ENCODE data around the gene BDKRB2.

Gene BDKRB2

GRCh38 chr14:96270565-96271420 lies 66.2 kb downstream of the BDKRB2 start:
- DNase-seq (ENCODE audit: low spot score): no peak

DNA sequence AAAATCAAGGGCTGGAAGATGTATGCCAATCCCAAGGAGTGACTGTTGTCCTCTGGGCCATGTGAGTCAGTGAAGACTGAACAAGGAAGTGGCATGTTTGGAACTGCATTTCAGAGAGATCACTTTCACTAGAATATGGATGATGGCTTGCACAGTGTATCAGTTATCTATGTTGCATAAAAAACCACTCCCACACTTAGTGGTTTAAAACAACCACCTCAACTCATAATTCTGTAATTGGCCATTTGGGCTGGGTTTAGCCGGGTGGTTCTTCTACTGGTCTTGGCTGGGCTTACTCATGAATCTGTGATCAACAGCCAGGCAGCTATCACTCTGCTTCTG lies 66.8 kb downstream of the BDKRB2 start:
- no peak for DNase-seq (ENCODE audit: low spot score)

DNA sequence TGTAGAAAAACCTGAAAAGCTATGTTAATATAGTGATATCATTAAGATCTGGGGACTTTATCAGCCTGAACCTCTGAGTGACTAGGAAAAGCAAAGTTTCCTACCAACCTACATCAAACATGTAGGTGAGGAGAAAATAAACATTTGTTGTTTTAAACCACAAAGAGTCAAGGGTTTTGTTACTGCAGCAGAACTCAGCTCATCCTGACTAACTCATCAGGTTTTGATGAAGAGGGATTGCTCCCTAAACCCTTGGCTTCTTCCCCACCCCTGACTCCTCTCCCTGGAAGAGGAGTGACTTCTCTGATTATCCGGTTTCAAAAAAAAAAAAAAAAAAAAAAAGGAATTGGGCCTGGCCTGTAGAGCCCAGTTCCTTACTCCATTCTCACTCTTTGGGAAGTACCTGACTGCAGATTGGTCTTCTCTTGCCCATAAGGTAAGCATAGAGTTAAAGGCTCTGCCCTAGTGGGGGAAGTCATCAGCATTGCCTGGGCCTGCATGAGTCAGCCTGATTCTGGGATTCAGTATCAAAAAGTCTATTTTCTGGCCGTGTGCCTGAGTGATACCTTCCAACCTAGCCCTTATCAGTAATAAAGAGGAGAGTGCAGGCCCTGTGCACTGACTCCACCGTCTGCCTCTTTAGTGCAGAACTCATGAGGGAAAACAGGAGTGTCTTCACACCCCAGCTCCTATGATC lies 68.3 kb downstream of the BDKRB2 start:
- no peak for DNase-seq (ENCODE audit: low spot score)

GRCh38 chr14:96273629-96274028 lies 69.0 kb downstream of the BDKRB2 start:
- DNase-seq (ENCODE audit: low spot score): no peak

GRCh38 chr14:96274122-96274521 lies 69.5 kb downstream of the BDKRB2 start:
- DNase-seq (ENCODE audit: low spot score): no peak

- no peak for DNase-seq (ENCODE audit: low spot score)
These were observed 69.9 kb downstream of the BDKRB2 start for GRCh38 chr14:96274543-96274942.

DNA sequence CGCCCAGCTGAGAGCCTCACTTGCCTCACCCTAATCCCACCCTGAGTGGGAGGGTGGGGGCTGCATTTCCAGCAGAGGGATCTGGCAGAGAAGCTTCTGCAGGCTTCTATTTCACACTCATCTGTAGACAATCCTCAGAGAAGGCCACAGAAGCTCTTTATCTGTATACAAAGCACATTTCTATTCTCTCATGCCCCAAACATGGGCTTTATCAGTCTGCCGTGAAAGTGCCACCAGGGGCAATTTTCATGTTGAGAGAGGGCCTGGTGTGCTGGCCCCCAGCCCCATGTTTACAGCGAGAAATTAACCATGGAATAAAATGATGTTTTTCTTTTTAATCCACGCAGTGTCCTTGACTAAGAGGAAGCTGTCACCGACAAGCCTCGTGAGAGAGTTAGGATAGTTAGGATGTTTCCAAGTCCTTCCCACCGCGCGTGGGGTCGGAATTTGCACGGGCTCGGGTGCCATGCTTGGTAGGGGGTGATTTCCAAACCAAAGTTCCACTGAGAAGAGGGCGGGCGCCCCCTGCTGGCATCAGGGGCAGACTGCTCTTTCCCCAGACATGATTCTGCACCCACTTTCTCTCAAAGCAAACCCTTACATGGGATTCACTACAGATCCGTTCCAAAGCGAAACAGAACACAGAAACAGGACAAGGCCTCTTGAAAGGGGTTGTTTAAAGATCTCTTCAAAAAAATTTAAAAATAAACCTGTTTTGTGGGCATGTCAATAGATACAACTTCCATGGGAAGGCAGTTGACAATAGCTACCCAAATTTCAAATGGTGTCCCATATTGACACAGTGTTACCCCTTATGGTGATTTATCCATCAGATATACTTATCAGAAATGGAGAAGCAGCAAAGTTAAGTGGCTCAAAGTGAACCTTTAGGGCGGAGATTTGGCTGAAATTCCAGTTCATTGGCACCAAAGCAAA lies 70.8 kb downstream of the BDKRB2 start:
- peak; percentile 69 for DNase-seq (ENCODE audit: low spot score)

- no peak for DNase-seq (ENCODE audit: low spot score)
These were observed 73.3 kb downstream of the BDKRB2 start for GRCh38 chr14:96277890-96278289.

DNA sequence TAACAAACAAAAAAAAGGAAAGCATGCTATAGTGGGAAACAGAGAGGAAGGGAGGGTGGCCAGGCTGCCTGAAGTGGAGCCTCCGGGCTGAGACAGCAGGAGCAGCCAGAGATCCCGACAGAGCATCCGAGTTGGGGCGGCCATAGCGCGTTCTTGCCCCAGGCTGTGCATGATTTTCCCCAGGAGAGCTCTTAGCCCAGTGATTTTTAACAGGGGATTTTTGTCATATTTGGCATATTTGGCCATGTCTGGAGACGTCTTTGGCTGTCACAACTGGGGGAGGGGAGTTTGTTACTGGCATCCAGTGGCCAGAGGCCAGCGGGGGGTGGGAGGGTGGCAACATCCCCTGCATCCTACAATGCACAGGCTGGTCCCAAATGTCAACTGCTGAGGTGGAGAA lies 74.9 kb downstream of the BDKRB2 start:
- DNase-seq (ENCODE audit: low spot score): no peak

DNA sequence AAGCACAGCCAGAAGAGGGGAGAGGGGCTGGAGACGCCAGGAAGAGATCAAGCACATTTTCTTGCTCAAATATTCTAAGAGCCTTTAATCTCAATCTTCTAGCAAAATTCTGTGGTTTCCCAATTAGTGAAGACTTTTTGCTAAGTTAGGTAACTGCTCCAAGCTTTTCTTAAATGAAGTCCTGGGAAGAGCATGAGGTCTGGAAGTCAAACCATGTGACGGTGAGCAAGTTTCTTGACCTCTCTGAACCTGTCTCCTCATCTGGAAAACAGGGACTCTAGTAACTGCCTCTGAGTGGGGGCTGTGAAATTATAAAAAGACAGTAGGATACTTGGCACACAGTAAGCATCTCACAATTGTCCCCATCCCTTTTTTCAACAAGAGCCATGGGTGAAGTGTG lies 75.5 kb downstream of the BDKRB2 start:
- DNase-seq (ENCODE audit: low spot score): no peak

GRCh38 chr14:96281486-96281885 lies 76.8 kb downstream of the BDKRB2 start:
- DNase-seq (ENCODE audit: low spot score): no peak

- DNase-seq (ENCODE audit: low spot score): no peak
These were observed 79.4 kb downstream of the BDKRB2 start for GRCh38 chr14:96284008-96284407.

DNA sequence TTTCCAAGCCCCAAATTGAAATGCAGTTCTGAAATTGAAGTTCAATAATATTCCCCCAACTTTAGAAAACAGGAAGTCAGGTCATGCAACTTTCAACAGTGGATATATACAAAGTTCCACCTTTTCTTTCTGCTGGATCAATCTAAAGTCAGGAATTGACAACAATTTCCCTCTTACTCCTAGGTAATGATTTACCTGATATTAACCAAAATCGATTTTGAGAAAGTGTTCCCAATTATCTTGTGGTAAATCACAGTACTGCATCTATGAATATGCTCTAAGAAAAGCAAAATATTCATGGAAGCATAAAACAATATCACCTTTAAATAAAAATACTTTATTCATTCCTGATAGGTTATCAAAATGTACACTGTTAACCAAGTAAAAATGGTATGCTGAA lies 79.8 kb downstream of the BDKRB2 start:
- no peak for DNase-seq (ENCODE audit: low spot score)

DNA sequence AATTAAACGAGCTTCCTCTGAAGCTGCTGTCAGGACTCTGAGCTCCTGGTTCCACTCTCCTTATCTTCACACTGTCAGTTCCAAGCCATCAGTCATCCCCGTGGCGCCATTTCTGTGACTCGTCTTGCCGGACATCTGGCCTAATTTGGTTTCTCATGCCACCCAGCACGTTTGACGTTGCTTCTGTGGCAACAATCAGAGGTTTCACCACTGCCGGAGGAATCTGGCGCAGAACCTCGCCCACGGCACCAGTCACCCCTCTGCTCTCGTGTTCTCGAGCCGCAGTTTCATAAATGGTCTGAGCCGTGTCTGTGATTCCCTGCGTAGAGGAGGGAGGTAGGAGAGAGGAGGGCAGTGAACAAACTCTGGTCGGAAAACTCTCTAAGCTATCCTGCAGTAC lies 81.0 kb downstream of the BDKRB2 start:
- DNase-seq (ENCODE audit: low spot score): no peak

DNA sequence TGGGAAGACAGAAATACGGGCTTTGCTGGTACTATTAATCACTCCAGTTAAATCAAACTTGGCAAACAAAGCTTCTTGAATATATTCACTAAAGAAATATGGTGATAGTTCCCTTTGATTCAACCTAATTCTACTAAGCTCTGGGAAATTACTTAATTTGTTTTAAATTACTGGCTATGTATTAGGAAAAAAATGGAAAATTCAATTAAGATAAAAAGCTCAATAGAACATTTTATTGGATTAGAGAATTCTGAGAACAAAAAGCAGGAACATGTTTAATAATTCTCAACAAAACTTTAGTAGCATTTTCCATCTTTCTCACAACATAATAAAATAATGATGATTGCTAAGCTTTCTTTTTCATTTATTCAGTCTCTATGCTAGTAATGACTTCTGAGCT lies 81.6 kb downstream of the BDKRB2 start:
- DNase-seq (ENCODE audit: low spot score): no peak

DNA sequence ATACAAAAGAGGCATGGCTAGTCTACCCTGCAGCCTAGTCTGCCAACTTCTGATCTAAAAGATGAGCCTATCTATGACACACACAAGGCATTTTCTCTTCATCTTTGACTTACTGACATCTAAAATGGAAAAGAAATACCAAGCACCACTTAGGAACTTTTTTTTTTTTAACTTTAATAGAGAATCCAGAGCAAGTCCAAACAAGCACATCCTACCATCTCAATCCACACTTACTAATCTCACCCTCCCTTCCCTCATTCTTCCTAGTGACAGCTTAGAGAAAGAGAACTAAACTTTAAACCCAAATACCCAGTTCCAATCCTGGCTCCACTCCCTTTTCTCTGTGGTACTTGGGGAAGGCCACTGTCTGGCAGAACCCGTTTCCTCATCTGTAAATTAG lies 83.2 kb downstream of the BDKRB2 start:
- no peak for DNase-seq (ENCODE audit: low spot score)

All from germinal center (tissue), 1 donor.